Muscle of leg (tissue), 16 donors: ENCODE data around the gene HOXA3. TPM values are rescaled to one million over a fixed set of nuclear protein-coding genes. Genes with fewer than 3 reads are reported as not detected.

ENCODE experiments used
- DNase-seq: peaks from one replicate; pipeline ENCODE4 v3.0.0; 2013
- H3K27ac ChIP-seq: one replicate; pipeline ENCODE4 v1.5.1; 2013; ENCODE audit warnings: mild to moderate bottlenecking, low read length, control low read depth
- H3K27me3 ChIP-seq: one replicate; pipeline ENCODE4 v1.6.1; 2013; ENCODE audit warnings: low read length; ENCODE audit not compliant: control insufficient read depth, insufficient read depth
- H3K36me3 ChIP-seq: one replicate; pipeline ENCODE4 v1.6.1; 2013; ENCODE audit warnings: low read length; ENCODE audit not compliant: control insufficient read depth, insufficient read depth
- H3K4me1 ChIP-seq: one replicate; pipeline ENCODE4 v1.6.1; 2013; ENCODE audit warnings: low read length; ENCODE audit not compliant: control insufficient read depth, insufficient read depth
- H3K4me3 ChIP-seq: one replicate; pipeline ENCODE4 v1.5.1; 2013; ENCODE audit warnings: low read length, control low read depth
- H3K9me3 ChIP-seq: replicated peaks from 2 replicates; pipeline ENCODE4 v1.6.1; 2013; ENCODE audit warnings: low read depth, low read length; ENCODE audit not compliant: control insufficient read depth
- WGBS: methylation state at CpG from one replicate; pipeline ENCODE4 v1.1.5; 2013; ENCODE audit warnings: missing lambda C conversion rate; ENCODE audit not compliant: insufficient coverage; 5-methylcytosine and 5-hydroxymethylcytosine counted together
- long read RNA-seq, 11 donors: transcript quantifications; one replicate each; lab custom pipeline, GENCODE V29; 2026
- polyA plus RNA-seq, 8 donors: library from polyadenylated mRNA; unstranded; fragments of 120-200 nt; gene quantifications; one replicate each; pipeline versions ENCODE4 v1.2.1 to v1.2.3, GENCODE V29; 2013; ENCODE audit warnings: inconsistent platforms in 1 of 8, low replicate concordance in 1 of 8; ENCODE audit not compliant: insufficient read length in 8 of 8, insufficient read depth in 1 of 8
- total RNA-seq: library from RNA; stranded (reverse); fragments of 120-200 nt; gene quantifications from one replicate; pipeline ENCODE4 v1.2.4, GENCODE V29; 2013

Gene HOXA3
- total RNA-seq (4.7 TPM), polyA plus RNA-seq (10 to 100 TPM in 4 of 8 donors, 1 to 10 TPM in 4; 5.1 to 12.5 (median 9.7) TPM)
- long read RNA-seq, donor 1, partial matches to known transcripts: 0 of 1 reads
- long read RNA-seq, donor 1, other reads (novel, unspliced or antisense): 0 of 1 reads
- long read RNA-seq, donor 2: 0 reads
- long read RNA-seq, donor 3, partial matches to known transcripts: 0 of 1 reads
- long read RNA-seq, donor 3, other reads (novel, unspliced or antisense): 0 of 1 reads
- long read RNA-seq, donor 4, partial matches to known transcripts: 0 of 6 reads
- long read RNA-seq, donor 4, other reads (novel, unspliced or antisense): 5 of 6 reads
- long read RNA-seq, donor 5: 0 reads
- long read RNA-seq, donor 6, partial matches to known transcripts: 0 of 2 reads
- long read RNA-seq, donor 6, other reads (novel, unspliced or antisense): 0 of 2 reads
- long read RNA-seq, donor 7, partial matches to known transcripts: 0 of 2 reads
- long read RNA-seq, donor 7, other reads (novel, unspliced or antisense): 0 of 2 reads
- long read RNA-seq, donor 8: 0 reads
- long read RNA-seq, donor 9: 0 reads
- long read RNA-seq, donor 10: 0 reads
- long read RNA-seq, donor 11: 0 reads

- no peaks in the 10 kb centered on the region for H3K9me3 ChIP-seq
- peaks cover 81% of the 10 kb centered on the region for H3K4me1 ChIP-seq
- DNase-seq: peak; percentile 94
- peaks cover 10% of the 10 kb centered on the region for H3K36me3 ChIP-seq
- 2% methylated on average over 42 of the region's 53 CpGs for WGBS
- H3K27ac ChIP-seq: peak within 1 kb of the TSS; percentile 94
- peaks cover 67% of the 10 kb centered on the region for H3K27me3 ChIP-seq
- peak within 1 kb of the TSS; percentile 79 for H3K4me3 ChIP-seq
Measured at GRCh38 chr7:27151931-27152815, at the start of gene HOXA3. Gene HOXA3, minus strand, starts transcription at chr7:27152583. Its CDS starts 41,943 bp downstream, at chr7:27110640.

DNA sequence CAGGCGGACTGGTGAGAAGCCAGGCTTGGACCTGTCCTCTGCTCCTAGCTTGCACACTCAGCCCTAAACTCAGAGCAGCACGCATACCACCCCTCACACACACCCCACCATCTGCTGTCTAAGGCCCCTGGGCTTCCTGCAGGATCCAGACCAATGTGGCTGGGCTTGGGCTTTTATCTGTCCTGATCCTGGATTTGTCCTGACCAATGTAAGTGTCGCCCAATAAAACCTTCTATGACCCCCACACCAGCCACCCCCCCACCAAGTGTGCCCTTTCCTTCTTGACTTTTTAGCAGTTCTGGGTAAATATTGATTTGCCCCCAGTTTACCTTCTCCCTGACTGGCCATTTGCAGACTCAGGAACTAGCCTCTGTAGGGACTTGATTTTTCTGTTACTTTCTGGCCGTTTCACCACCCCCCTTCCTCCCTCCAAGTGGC lies 49.2 kb upstream of the HOXA3 start:
- H3K9me3 ChIP-seq: no peaks in the 10 kb centered on the region
- no peak overlapping the region for H3K4me3 ChIP-seq
- H3K27me3 ChIP-seq: peaks cover 87% of the 10 kb centered on the region
- no peak for DNase-seq
- no peaks in the 10 kb centered on the region for H3K36me3 ChIP-seq
- no peak overlapping the region for H3K27ac ChIP-seq
- 24% methylated on average over 4 of the region's 4 CpGs for WGBS
- peaks cover 37% of the 10 kb centered on the region for H3K4me1 ChIP-seq

DNA sequence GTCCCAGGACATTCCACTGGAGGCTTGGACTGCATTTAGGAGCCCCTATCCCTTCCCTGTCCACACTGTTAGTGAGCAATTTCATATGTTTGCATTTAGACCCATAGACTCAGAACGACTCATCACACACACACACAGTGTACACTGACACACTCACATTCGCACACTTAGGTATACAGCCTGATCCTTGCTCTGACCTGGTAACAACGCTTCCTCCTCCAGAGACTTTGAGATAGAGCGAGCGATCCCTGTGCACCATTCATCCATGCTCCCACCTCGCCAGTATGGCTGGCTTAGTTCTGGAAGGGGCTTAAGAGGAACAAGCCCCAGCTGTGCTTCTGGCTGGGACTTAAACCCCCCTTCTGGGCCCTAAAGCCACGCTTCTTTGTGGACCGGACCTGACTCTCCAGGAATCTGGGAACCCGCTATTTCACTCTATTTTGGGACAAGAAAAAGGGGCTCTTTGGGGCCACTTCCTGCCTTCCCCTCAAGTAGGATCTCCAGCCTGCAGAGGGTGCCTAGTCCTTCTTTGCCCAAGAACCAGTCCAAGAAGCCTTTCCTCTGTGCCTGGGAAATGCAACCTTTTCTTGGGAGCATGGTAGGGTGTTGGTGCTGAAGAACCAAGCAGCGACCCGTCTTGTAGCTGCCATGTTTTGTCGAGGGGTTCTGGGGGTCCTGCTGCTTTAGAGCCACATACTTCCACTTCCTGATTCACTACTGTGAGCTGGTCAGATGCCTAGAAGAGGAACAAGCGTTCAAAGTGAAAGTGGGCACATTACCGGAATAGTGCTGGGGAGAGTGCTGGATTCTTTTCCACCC lies 48.6 kb upstream of the HOXA3 start:
- Histone ChIP-seq H3K36me3 (no peaks in the 10 kb centered on the region), H3K27ac (no peak overlapping the region), H3K9me3 (no peaks in the 10 kb centered on the region), H3K27me3 (peaks cover 82% of the 10 kb centered on the region), H3K4me1 (peaks cover 39% of the 10 kb centered on the region), H3K4me3 (peak overlapping the region; percentile 50)
- DNase-seq: peak; percentile 56
- 23% methylated on average over 6 of the region's 14 CpGs for WGBS

- Histone ChIP-seq H3K9me3 (no peaks in the 10 kb centered on the region), H3K36me3 (no peaks in the 10 kb centered on the region), H3K4me3 (peak within 1 kb of the TSS; percentile 56), H3K27ac (no peak within 1 kb of the TSS), H3K27me3 (peaks cover 77% of the 10 kb centered on the region), H3K4me1 (peaks cover 33% of the 10 kb centered on the region)
- peak; percentile 73 for DNase-seq
- under 1% methylated on average over 75 of the region's 99 CpGs for WGBS
Measured at GRCh38 chr7:27199849-27200760, 47.7 kb upstream of the HOXA3 start, which contains the start of gene HOXA13. Gene HOXA13, minus strand, starts transcription at chr7:27200091. Its CDS starts 14 bp downstream, at chr7:27200077.

GRCh38 chr7:27198871-27199801 lies 46.8 kb upstream of the HOXA3 start:
- no peaks in the 10 kb centered on the region for H3K9me3 ChIP-seq
- peak; percentile 44 for DNase-seq
- H3K27ac ChIP-seq: no peak overlapping the region
- peaks cover 28% of the 10 kb centered on the region for H3K4me1 ChIP-seq
- H3K4me3 ChIP-seq: peak overlapping the region; percentile 38
- no peaks in the 10 kb centered on the region for H3K36me3 ChIP-seq
- WGBS: under 1% methylated on average over 87 of the region's 93 CpGs
- H3K27me3 ChIP-seq: peaks cover 74% of the 10 kb centered on the region

DNA sequence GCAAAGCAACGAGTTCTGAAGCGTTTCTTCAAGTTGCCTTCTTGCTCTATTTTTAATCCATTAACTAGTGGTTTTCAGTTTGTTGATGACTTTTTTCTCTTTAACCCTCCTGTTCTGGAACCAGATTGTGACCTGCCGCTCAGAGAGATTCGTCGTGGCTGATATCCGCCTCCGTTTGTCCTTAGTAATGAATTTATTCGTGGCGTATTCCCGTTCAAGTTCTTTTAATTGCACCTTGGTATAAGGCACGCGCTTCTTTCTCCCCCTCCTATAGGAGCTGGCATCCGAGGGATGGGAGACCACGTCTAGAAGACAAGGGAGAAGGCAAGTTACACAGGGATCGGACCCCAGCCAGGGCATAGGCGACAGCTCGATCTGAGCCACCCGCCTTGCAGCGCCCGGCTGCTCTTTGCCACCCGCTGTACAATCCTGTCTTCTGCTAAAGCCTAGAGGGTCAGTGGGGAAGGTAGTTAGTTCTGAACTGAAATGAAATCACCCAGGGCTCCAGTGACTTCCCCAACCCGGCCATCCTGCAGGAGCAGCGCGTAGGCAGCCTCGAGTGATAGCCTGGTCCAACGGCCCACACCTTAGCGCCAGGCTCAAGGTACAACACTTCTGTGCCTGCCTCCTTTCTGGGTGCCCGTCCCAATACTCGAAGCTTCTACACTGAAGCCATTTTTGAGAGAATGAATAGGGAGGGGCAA lies 45.9 kb upstream of the HOXA3 start:
- Histone ChIP-seq H3K9me3 (no peaks in the 10 kb centered on the region), H3K4me3 (peak overlapping the region; percentile 38), H3K27me3 (peaks cover 72% of the 10 kb centered on the region), H3K4me1 (peaks cover 33% of the 10 kb centered on the region), H3K36me3 (no peaks in the 10 kb centered on the region), H3K27ac (no peak overlapping the region)
- peak; percentile 15 for DNase-seq
- WGBS: 6% methylated on average over 8 of the region's 29 CpGs

DNA sequence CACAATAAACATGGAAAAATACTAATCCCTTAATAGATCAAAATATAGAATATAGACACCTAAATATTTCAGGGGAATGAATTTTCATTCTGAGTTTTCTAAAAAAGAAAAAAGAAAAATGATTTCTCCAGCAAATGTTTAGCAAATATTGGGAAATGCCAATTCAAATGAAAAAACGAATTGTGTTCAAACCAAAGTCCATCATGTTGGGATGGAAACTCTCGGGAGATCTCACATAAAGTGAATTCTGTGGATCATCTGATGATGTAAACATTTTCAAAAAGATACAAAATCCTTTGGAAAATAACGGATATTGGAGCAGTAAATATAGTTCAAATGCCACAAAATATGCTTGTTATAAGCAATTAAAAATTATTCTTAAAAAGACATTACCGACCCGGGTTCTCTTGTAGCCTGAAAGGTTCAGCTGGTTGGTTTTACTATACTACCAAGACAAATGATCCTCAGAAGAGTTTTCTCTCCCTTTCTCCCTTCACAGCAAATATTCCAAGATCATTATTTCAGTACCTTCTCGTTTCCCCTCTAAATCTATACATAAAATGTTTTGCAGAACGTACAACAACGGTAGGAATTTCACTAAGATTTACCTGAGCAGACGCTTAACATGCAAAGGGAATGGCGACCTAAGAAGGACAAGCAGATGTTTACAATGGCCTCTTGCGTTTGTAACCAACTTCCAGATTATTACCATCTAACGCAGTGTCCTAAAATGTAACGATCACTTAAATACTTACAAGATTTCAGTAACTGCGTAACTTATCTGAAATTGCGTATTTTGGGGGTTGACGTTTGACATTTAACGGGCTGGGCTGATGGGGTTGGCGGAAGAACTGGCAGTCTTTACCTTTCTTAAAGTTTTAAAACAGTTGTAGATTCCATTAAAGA lies 45.0 kb upstream of the HOXA3 start:
- Histone ChIP-seq H3K36me3 (no peaks in the 10 kb centered on the region), H3K9me3 (no peaks in the 10 kb centered on the region), H3K27me3 (peaks cover 71% of the 10 kb centered on the region), H3K4me3 (no peak overlapping the region), H3K4me1 (peaks cover 39% of the 10 kb centered on the region), H3K27ac (no peak overlapping the region)
- 24% methylated on average over 5 of the region's 18 CpGs for WGBS
- peak; percentile 23 for DNase-seq
